Adipocyte (in vitro differentiated cells): Measurements from ENCODE around the gene CTDSPL.

ENCODE experiments used
- DNase-seq: peaks from one replicate; pipeline ENCODE4 v3.0.0-alpha.2; 2015; ENCODE audit warnings: low read depth
- H3K27me3 ChIP-seq: replicated peaks from 2 replicates; pipeline ENCODE4 v1.7.0; 2013; ENCODE audit warnings: mild to moderate bottlenecking, low read length, moderate library complexity; ENCODE audit not compliant: control insufficient read depth, insufficient read depth
- H3K36me3 ChIP-seq: 2 replicates; pipeline ENCODE4 v1.7.0; 2013; ENCODE audit warnings: low read length, mild to moderate bottlenecking, moderate library complexity; ENCODE audit not compliant: control insufficient read depth, insufficient read depth, severe bottlenecking
- H3K4me1 ChIP-seq: 2 replicates; pipeline ENCODE4 v1.7.0; 2013; ENCODE audit warnings: mild to moderate bottlenecking, low read length, moderate library complexity; ENCODE audit not compliant: control insufficient read depth, insufficient read depth
- H3K4me3 ChIP-seq: 2 replicates; pipeline ENCODE4 v1.7.0; 2013; ENCODE audit warnings: mild to moderate bottlenecking, low read length, moderate library complexity
- H3K9ac ChIP-seq: 2 replicates; pipeline ENCODE4 v1.7.0; 2013; ENCODE audit warnings: mild to moderate bottlenecking, low read length, moderate library complexity
- H3K9me3 ChIP-seq: 2 replicates; pipeline ENCODE4 v1.7.0; 2013; ENCODE audit warnings: mild to moderate bottlenecking, low read length, moderate library complexity; ENCODE audit not compliant: control insufficient read depth

CTDSPL gene

DNA sequence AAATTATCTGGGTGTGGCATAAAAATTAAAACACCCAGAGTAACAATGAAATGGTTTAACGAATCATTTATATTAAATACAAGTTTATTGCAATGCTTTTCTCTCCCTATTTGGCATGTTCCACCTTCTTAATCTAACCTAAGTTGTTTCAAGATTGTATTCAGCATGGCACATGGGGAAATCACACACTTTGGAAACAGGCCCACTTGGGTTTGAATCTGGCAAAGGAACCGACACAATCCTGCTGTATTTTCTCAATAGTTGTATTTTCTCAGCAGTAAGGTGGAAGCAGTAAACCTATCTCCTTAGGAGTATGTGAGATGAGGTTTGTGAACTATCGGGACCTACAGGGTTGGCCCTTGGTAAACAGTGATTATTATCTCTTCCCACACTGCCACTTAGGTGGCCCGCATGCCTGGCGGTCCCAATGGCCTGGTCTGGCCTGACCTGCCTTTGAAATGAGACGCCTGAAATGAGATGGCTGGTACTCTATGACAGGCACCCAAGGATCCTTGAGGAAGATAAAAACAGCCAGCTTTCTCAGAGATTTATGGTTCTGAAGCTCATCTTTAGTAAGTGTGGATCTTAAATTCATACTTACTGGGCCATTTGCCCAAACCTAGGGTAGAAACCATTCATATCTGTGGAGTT lies 83.6 kb downstream of the CTDSPL start:
- no peaks in the 10 kb centered on the region for H3K9me3 ChIP-seq
- DNase-seq, result no peak
- H3K4me3 ChIP-seq, result no peak overlapping the region
- H3K36me3 ChIP-seq, result no peaks in the 10 kb centered on the region
- H3K27me3 ChIP-seq, result no peaks in the 10 kb centered on the region
- H3K4me1 ChIP-seq, result peaks cover 43% of the 10 kb centered on the region
- peak overlapping the region; percentile 20 for H3K9ac ChIP-seq

GRCh38 chr3:37945807-37946530 lies 84.3 kb downstream of the CTDSPL start:
- Histone ChIP-seq H3K4me3 (no peak overlapping the region), H3K36me3 (no peaks in the 10 kb centered on the region), H3K4me1 (peaks cover 43% of the 10 kb centered on the region), H3K9me3 (no peaks in the 10 kb centered on the region), H3K27me3 (no peaks in the 10 kb centered on the region), H3K9ac (peak overlapping the region; percentile 17)
- peak; percentile 64 for DNase-seq

GRCh38 chr3:37946531-37946889 lies 84.8 kb downstream of the CTDSPL start:
- H3K4me3 ChIP-seq, result no peak overlapping the region
- no peak overlapping the region for H3K9ac ChIP-seq
- DNase-seq, result no peak
- H3K4me1 ChIP-seq, result peaks cover 43% of the 10 kb centered on the region
- no peaks in the 10 kb centered on the region for H3K9me3 ChIP-seq
- H3K36me3 ChIP-seq, result no peaks in the 10 kb centered on the region
- no peaks in the 10 kb centered on the region for H3K27me3 ChIP-seq

- Histone ChIP-seq H3K4me3 (no peak overlapping the region), H3K9me3 (no peaks in the 10 kb centered on the region), H3K36me3 (peaks cover 6% of the 10 kb centered on the region), H3K9ac (no peak overlapping the region), H3K4me1 (peaks cover 20% of the 10 kb centered on the region), H3K27me3 (no peaks in the 10 kb centered on the region)
- DNase-seq, result no peak
Observed at GRCh38 chr3:37949866-37950265, 88.2 kb downstream of the CTDSPL start.

DNA sequence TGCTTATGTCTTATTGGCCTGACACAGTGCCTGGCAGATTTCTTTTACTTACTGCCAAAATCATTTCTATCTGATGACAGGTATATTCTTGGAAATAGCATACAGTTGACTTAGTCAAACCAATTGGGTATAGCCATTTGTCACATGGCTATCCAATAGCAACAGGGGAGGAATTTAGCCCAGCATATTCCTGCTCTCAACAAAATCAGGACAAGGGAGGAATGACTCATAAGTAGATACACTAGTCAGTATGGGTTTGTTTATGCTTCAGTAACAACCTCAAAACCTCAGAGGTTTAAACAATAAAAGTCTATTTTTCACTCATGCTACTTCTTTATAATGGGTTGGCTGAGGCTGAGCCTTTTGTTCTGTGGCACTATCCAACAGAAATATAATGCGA lies 90.9 kb downstream of the CTDSPL start:
- Histone ChIP-seq H3K4me1 (no peaks in the 10 kb centered on the region), H3K9ac (no peak overlapping the region), H3K27me3 (no peaks in the 10 kb centered on the region), H3K4me3 (no peak overlapping the region), H3K36me3 (peaks cover 15% of the 10 kb centered on the region), H3K9me3 (no peaks in the 10 kb centered on the region)
- DNase-seq, result no peak

DNA sequence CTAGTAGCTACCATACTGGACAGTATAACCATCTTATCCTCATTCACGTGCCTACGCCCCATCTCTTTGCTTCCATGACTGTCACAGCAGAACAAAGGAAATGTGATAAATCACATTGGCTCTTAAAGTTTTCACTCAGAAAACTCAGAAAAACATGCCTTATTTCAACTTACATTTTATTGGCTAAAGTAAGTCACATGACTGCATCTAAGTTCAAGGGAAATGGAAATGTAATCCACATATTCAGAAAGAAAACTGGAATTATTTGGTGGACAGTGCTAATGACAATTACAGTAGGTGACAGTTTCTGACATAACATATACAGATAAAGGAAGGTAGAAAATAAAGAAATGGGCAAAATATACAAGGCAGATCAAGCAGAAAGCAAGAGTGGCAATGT lies 91.5 kb downstream of the CTDSPL start:
- peaks cover 15% of the 10 kb centered on the region for H3K36me3 ChIP-seq
- no peak overlapping the region for H3K9ac ChIP-seq
- no peaks in the 10 kb centered on the region for H3K9me3 ChIP-seq
- H3K4me1 ChIP-seq, result no peaks in the 10 kb centered on the region
- no peaks in the 10 kb centered on the region for H3K27me3 ChIP-seq
- no peak for DNase-seq
- H3K4me3 ChIP-seq, result no peak overlapping the region

- Histone ChIP-seq H3K9me3 (no peaks in the 10 kb centered on the region), H3K9ac (no peak overlapping the region), H3K4me3 (no peak overlapping the region), H3K27me3 (no peaks in the 10 kb centered on the region), H3K4me1 (no peaks in the 10 kb centered on the region), H3K36me3 (peaks cover 15% of the 10 kb centered on the region)
- no peak for DNase-seq
Observed at GRCh38 chr3:37953707-37954394, 92.2 kb downstream of the CTDSPL start.

GRCh38 chr3:37954881-37955280 lies 93.2 kb downstream of the CTDSPL start:
- Histone ChIP-seq H3K4me3 (no peak overlapping the region), H3K36me3 (peaks cover 15% of the 10 kb centered on the region)
- no peak for DNase-seq

DNA sequence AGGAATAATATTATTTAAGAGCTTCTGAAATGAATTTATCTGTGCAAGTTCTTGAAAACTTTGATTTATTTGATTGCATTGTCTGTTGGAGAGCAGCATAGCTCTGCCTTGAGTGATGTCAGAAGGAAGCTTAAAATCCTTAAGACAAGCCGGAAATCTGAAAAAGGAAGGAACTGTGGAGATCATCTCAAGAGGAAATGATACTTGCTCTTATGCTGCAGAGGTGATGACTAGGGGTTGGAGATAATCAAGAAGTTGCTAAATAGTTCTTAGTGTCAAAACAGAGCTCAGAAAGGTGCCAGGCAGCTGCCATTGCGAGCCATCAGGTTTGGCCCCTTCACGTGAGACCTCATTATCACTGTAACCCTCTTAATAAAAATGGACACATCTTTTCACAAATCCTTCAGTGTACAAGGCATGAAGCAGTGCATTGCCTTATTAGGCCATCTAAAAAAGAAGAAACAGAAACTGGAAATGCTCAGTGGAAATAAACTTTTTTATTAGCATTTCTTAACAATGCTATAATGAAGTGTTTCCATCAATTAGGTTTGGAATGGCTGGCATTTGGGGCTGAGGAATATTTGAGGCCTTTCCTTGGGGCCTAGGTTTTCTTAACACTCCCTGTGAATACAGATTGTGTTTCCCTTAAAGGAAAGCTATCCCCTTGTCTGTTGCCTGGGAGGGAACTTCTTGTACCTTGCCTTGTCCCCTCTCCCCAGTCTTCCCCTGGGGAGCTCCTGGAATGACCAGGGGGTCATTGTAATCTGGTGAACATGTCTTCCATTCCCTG lies 94.4 kb downstream of the CTDSPL start:
- no peaks in the 10 kb centered on the region for H3K4me1 ChIP-seq
- H3K4me3 ChIP-seq, result no peak overlapping the region
- H3K9me3 ChIP-seq, result no peaks in the 10 kb centered on the region
- DNase-seq, result peak; percentile 37
- no peak overlapping the region for H3K9ac ChIP-seq
- H3K36me3 ChIP-seq, result peaks cover 15% of the 10 kb centered on the region
- H3K27me3 ChIP-seq, result no peaks in the 10 kb centered on the region

More at GRCh38 chr3:37954881-37955280, 93.2 kb downstream of the CTDSPL start:
- Histone ChIP-seq H3K9ac (no peak overlapping the region), H3K27me3 (no peaks in the 10 kb centered on the region), H3K4me1 (no peaks in the 10 kb centered on the region), H3K9me3 (no peaks in the 10 kb centered on the region)

DNA sequence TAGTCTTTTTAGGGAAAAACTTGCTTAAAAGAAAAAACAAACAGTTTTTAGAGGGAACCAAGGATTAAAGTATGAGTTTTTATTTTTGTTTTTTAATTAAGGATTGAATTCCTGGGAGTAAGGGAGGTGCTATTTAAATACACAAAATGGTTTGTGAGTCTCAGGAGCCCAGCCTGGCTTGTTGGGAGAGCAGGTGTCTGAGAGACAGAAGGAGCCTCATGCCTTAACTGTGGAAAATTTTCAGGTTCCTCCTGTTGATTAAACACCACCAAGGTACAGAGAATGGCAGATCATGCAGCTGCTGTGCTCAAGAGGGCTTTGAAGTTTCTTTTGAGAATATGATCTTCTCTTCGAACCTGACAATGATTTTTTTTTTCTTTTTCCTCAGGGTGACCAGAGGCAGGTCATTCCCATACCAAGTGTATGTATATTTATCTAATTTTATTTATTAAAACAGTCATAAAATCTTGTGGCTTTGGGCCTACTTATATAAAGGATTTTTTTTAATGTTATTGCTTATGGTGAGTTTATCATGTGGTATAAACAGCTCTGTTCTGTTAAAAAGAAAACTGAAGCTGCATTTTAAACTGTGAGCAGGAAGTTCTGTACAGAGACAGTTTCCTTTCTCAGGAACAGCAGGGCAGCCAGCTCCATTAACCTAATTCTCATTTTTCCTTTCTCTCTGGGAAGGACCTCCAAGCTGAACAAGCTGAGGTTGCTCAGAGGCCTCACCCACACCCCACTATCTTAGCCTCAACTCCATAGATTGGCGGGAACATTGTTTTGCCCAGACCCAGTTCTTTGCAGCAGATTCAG lies 95.3 kb downstream of the CTDSPL start:
- DNase-seq, result no peak
- Histone ChIP-seq H3K36me3 (peaks cover 15% of the 10 kb centered on the region), H3K9ac (no peak overlapping the region), H3K4me3 (no peak overlapping the region), H3K4me1 (no peaks in the 10 kb centered on the region), H3K9me3 (no peaks in the 10 kb centered on the region), H3K27me3 (no peaks in the 10 kb centered on the region)
